ENCODE data around the gene WFIKKN1. TPM values are rescaled to one million over a fixed set of nuclear protein-coding genes. Genes with fewer than 3 reads are reported as not detected.

WFIKKN1 gene, protein sequence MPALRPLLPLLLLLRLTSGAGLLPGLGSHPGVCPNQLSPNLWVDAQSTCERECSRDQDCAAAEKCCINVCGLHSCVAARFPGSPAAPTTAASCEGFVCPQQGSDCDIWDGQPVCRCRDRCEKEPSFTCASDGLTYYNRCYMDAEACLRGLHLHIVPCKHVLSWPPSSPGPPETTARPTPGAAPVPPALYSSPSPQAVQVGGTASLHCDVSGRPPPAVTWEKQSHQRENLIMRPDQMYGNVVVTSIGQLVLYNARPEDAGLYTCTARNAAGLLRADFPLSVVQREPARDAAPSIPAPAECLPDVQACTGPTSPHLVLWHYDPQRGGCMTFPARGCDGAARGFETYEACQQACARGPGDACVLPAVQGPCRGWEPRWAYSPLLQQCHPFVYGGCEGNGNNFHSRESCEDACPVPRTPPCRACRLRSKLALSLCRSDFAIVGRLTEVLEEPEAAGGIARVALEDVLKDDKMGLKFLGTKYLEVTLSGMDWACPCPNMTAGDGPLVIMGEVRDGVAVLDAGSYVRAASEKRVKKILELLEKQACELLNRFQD
- 0.47 TPM for total RNA-seq (2021; ENCODE audit: unreplicated experiment)
- 0.17 and 0.26 TPM in 2 replicates for polyA plus RNA-seq (2012)
- Bru-seq, nascent RNA, result percentile 13 among the genes with signal in this experiment
- percentile 41 among the genes with signal in this experiment for BruChase-seq, experiment 1, labeled RNA remaining after a 6-hour chase
- percentile 13 among the genes with signal in this experiment for BruChase-seq, experiment 2, labeled RNA remaining after a 2-hour chase
- long read RNA-seq, full-length matches to known transcripts, result 15 of 15 reads
- long read RNA-seq, partial matches to known transcripts, result 0 of 15 reads
- long read RNA-seq, other reads (novel, unspliced or antisense), result 0 of 15 reads

DNA sequence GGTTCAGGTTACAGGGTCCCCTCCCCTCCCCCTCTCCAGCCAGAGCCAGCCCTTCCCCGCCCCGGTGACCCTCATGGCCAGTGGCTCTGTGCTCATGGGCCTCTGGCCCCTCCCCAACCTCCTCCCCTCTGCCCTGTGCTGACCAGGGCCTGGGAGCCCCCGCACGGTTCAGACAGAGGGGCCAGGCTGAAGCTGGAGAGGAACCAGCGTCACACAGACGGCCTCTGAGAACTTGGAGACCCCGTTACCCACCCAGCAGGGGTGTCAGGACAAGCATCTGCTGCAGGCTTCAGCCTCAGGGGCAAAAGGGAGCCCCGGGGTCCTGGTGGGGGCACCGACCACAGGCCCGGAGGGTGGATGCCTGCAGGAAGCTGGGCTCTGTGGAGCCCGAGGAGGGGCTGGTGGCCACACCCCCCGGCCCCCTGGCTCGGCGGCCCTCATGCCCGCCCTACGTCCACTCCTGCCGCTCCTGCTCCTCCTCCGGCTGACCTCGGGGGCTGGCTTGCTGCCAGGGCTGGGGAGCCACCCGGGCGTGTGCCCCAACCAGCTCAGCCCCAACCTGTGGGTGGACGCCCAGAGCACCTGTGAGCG lies at the start of gene WFIKKN1:
Gene WFIKKN1, plus strand, starts transcription at position 171 of the 591 bp plus-strand sequence. Its CDS starts 269 bp downstream, at position 440.
- Histone ChIP-seq H3K79me2 (ENCODE audit: insufficient read depth, low read length) (peaks cover 15% of the 10 kb centered on the region; the same call in 1 of the 2 replicates), H3K27me3 (ENCODE audit: insufficient read depth, low read length) (no peaks in the 10 kb centered on the region), H3K4me1 (ENCODE audit: control insufficient read depth in 1 of 2, insufficient read depth in 2 of 2, low read length in 2 of 2) (peaks cover 25 to 38% of the 10 kb centered on the region in 2 experiments), H3K9ac (ENCODE audit: low read length) (no peak within 1 kb of the TSS; the same call in 1 of the 2 replicates), H3K4me3 (replicated peaks in 1 of 2; ENCODE audit: low read depth in 1 of 2, low read length in 2 of 2) (no peak within 1 kb of the TSS), H3K9me2 (ENCODE audit: insufficient read depth) (no peaks in the 10 kb centered on the region), H3K27ac (ENCODE audit: low read depth, low read length) (no peak within 1 kb of the TSS; the same call in 1 of the 2 replicates), H3K9me3 (ENCODE audit: control insufficient read depth in 1 of 2, insufficient read depth in 1 of 2, low read depth in 1 of 2, low read length in 2 of 2) (no peaks in the 10 kb centered on the region), H3K36me3 (ENCODE audit: control insufficient read depth in 1 of 2, insufficient read depth in 2 of 2, low read length in 2 of 2) (no peaks in the 10 kb centered on the region), H4K20me1 (ENCODE audit: insufficient read depth) (no peaks in the 10 kb centered on the region), H2AFZ (ENCODE audit: low read depth, low read length, poor library complexity, severe bottlenecking) (no peak within 1 kb of the TSS), H3K4me2 (ENCODE audit: low read length) (peak within 1 kb of the TSS; percentile 27; the same call in 1 of the 2 replicates)
- no TSS peak for BruUV-seq (replicated peaks)
- ChIA-PET RAD21 (ENCODE audit: low non-redundant PET in 1 of 2, low total read pairs in 2 of 2, uncharacterized antibody in 2 of 2, unreplicated experiment in 2 of 2) (no interaction called here), POLR2A (no interaction called here), CTCF (no interaction called here)
- TF ChIP-seq ZNF274 (IDR thresholded peaks at IDR 0.05; ENCODE audit: low read depth, low read length) (no peak), POLR2AphosphoS5 (IDR thresholded peaks at IDR 0.05; ENCODE audit: low read depth, low read length) (no peak; the same call in 1 of the 2 replicates), FOSL1 (IDR thresholded peaks at IDR 0.05; ENCODE audit: low read depth) (no peak), CEBPB (IDR thresholded peaks at IDR 0.05; ENCODE audit: low read depth) (no peak), EZH2 (IDR thresholded peaks at IDR 0.05) (no peak), SIN3A (IDR thresholded peaks at IDR 0.05; ENCODE audit: low read depth) (no peak), JUND (IDR thresholded peaks at IDR 0.05) (no peak), TCF7L2 (IDR thresholded peaks at IDR 0.05; ENCODE audit: borderline replicate concordance, extremely low read depth, insufficient read depth, insufficient read length) (no peak), RAD21 (IDR thresholded peaks at IDR 0.05; ENCODE audit: low read depth) (no peak), EGR1 (IDR thresholded peaks at IDR 0.05; ENCODE audit: low read depth) (no peak)
- TF ChIP-seq, protein P1, sequence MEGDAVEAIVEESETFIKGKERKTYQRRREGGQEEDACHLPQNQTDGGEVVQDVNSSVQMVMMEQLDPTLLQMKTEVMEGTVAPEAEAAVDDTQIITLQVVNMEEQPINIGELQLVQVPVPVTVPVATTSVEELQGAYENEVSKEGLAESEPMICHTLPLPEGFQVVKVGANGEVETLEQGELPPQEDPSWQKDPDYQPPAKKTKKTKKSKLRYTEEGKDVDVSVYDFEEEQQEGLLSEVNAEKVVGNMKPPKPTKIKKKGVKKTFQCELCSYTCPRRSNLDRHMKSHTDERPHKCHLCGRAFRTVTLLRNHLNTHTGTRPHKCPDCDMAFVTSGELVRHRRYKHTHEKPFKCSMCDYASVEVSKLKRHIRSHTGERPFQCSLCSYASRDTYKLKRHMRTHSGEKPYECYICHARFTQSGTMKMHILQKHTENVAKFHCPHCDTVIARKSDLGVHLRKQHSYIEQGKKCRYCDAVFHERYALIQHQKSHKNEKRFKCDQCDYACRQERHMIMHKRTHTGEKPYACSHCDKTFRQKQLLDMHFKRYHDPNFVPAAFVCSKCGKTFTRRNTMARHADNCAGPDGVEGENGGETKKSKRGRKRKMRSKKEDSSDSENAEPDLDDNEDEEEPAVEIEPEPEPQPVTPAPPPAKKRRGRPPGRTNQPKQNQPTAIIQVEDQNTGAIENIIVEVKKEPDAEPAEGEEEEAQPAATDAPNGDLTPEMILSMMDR (IDR thresholded peaks at IDR 0.05 in 2 of 3, conservative IDR thresholded peaks at IDR 0.05 in 1 of 3; ENCODE audit: borderline replicate concordance in 1 of 3, insufficient read depth in 1 of 3, low read depth in 2 of 3, low read length in 2 of 3), result no peak
- TF ChIP-seq, protein P2, sequence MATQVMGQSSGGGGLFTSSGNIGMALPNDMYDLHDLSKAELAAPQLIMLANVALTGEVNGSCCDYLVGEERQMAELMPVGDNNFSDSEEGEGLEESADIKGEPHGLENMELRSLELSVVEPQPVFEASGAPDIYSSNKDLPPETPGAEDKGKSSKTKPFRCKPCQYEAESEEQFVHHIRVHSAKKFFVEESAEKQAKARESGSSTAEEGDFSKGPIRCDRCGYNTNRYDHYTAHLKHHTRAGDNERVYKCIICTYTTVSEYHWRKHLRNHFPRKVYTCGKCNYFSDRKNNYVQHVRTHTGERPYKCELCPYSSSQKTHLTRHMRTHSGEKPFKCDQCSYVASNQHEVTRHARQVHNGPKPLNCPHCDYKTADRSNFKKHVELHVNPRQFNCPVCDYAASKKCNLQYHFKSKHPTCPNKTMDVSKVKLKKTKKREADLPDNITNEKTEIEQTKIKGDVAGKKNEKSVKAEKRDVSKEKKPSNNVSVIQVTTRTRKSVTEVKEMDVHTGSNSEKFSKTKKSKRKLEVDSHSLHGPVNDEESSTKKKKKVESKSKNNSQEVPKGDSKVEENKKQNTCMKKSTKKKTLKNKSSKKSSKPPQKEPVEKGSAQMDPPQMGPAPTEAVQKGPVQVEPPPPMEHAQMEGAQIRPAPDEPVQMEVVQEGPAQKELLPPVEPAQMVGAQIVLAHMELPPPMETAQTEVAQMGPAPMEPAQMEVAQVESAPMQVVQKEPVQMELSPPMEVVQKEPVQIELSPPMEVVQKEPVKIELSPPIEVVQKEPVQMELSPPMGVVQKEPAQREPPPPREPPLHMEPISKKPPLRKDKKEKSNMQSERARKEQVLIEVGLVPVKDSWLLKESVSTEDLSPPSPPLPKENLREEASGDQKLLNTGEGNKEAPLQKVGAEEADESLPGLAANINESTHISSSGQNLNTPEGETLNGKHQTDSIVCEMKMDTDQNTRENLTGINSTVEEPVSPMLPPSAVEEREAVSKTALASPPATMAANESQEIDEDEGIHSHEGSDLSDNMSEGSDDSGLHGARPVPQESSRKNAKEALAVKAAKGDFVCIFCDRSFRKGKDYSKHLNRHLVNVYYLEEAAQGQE (IDR thresholded peaks at IDR 0.05; ENCODE audit: low read depth), result no peak
- TF ChIP-seq, protein P3, sequence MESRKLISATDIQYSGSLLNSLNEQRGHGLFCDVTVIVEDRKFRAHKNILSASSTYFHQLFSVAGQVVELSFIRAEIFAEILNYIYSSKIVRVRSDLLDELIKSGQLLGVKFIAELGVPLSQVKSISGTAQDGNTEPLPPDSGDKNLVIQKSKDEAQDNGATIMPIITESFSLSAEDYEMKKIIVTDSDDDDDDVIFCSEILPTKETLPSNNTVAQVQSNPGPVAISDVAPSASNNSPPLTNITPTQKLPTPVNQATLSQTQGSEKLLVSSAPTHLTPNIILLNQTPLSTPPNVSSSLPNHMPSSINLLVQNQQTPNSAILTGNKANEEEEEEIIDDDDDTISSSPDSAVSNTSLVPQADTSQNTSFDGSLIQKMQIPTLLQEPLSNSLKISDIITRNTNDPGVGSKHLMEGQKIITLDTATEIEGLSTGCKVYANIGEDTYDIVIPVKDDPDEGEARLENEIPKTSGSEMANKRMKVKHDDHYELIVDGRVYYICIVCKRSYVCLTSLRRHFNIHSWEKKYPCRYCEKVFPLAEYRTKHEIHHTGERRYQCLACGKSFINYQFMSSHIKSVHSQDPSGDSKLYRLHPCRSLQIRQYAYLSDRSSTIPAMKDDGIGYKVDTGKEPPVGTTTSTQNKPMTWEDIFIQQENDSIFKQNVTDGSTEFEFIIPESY (IDR thresholded peaks at IDR 0.05; ENCODE audit: extremely low read depth, insufficient replicate concordance, low read length), result no peak
- DNase-seq (ENCODE audit: low read depth, low spot score) (no peak), ATAC-seq (peak; percentile 11)
- intact Hi-C loops (cut with micrococcal nuclease), result no loop called here
